Neuronal stem cell (in vitro differentiated cells): ENCODE results near the gene CBFA2T2.
"Not testable (repeated sequence)": the region's sequence is repeated elsewhere in the genome, so short reads cannot be mapped to it uniquely, and the experiment has no call there.

Experiments
- DNase-seq: peaks from one replicate; pipeline ENCODE4 v3.0.0-alpha.2; 2013; ENCODE audit warnings: low spot score
- H2AFZ ChIP-seq: one replicate; pipeline ENCODE4 v1.6.1; 2013; ENCODE audit warnings: mild to moderate bottlenecking, low read length, inconsistent platforms
- H2AK5ac ChIP-seq: 2 replicates; pipeline ENCODE4 v1.6.1; 2013; ENCODE audit warnings: low read depth, mild to moderate bottlenecking, inconsistent platforms, low read length, moderate library complexity, mixed read lengths
- H2BK120ac ChIP-seq: 2 replicates; pipeline ENCODE4 v1.6.1; 2013; ENCODE audit warnings: low read depth, mild to moderate bottlenecking, inconsistent platforms, low read length, moderate library complexity, mixed read lengths
- H2BK12ac ChIP-seq: one replicate; pipeline ENCODE4 v1.6.1; 2013; ENCODE audit warnings: low read length, inconsistent platforms
- H2BK15ac ChIP-seq: 2 replicates; pipeline ENCODE4 v1.6.1; 2013; ENCODE audit warnings: mild to moderate bottlenecking, low read length, inconsistent platforms, mixed read lengths
- H2BK5ac ChIP-seq: one replicate; pipeline ENCODE4 v1.6.1; 2013; ENCODE audit warnings: inconsistent platforms, mild to moderate bottlenecking, low read length, moderate library complexity
- H3K14ac ChIP-seq: one replicate; pipeline ENCODE4 v1.6.1; 2013; ENCODE audit warnings: low read length, inconsistent platforms
- H3K18ac ChIP-seq: 2 replicates; pipeline ENCODE4 v1.6.1; 2013; ENCODE audit warnings: low read length, inconsistent platforms
- H3K23ac ChIP-seq: 2 replicates; pipeline ENCODE4 v1.6.1; 2013; ENCODE audit warnings: low read depth, mild to moderate bottlenecking, mixed read lengths, low read length, inconsistent platforms; ENCODE audit not compliant: poor library complexity
- H3K27ac ChIP-seq: replicated peaks from 3 replicates; pipeline ENCODE4 v1.5.1; 2013; ENCODE audit warnings: low read length, inconsistent platforms
- H3K27me3 ChIP-seq, 3 experiments: 2 replicates each; pipeline ENCODE4 v1.6.1; 2013; ENCODE audit warnings: low read length in 3 of 3, mild to moderate bottlenecking in 2 of 3, inconsistent platforms in 1 of 3, low read depth in 1 of 3, mixed read lengths in 1 of 3, moderate library complexity in 1 of 3; ENCODE audit not compliant: control insufficient read depth in 3 of 3, insufficient read depth in 3 of 3
- H3K36me3 ChIP-seq, 2 donors: replicated peaks in 1 of 2; 2 replicates each; pipeline ENCODE4 v1.6.1; 2013; ENCODE audit warnings: low read length in 2 of 2; ENCODE audit not compliant: control insufficient read depth in 2 of 2, insufficient read depth in 2 of 2
- H3K4ac ChIP-seq: 2 replicates; pipeline ENCODE4 v1.6.1; 2013; ENCODE audit warnings: inconsistent platforms, mild to moderate bottlenecking, low read length, moderate library complexity
- H3K4me1 ChIP-seq, 2 donors: 1 replicate in 1 of 2; 2 replicates in 1 of 2; pipeline ENCODE4 v1.6.1; 2013; ENCODE audit warnings: low read length in 2 of 2, low read depth in 1 of 2; ENCODE audit not compliant: control insufficient read depth in 2 of 2, insufficient read depth in 1 of 2
- H3K4me2 ChIP-seq: one replicate; pipeline ENCODE4 v1.6.1; 2013; ENCODE audit warnings: mild to moderate bottlenecking, low read length, inconsistent platforms; ENCODE audit not compliant: insufficient read depth, poor library complexity, severe bottlenecking
- H3K4me3 ChIP-seq, 2 donors: 2 replicates each; pipeline ENCODE4 v1.5.1; 2013; ENCODE audit warnings: low read length in 2 of 2, mild to moderate bottlenecking in 2 of 2, inconsistent platforms in 1 of 2, moderate library complexity in 1 of 2
- H3K79me1 ChIP-seq: one replicate; pipeline ENCODE4 v1.6.1; 2013; ENCODE audit warnings: low read depth, mild to moderate bottlenecking, inconsistent platforms, low read length, moderate library complexity
- H3K9ac ChIP-seq: one replicate; pipeline ENCODE4 v1.6.1; 2013; ENCODE audit warnings: mild to moderate bottlenecking, low read depth, low read length, inconsistent platforms; ENCODE audit not compliant: poor library complexity
- H3K9me3 ChIP-seq, 2 donors: replicated peaks in 1 of 2; 2 replicates each; pipeline versions ENCODE3 to v1.6.1; 2013; ENCODE audit warnings: low read length in 2 of 2, mild to moderate bottlenecking in 2 of 2, inconsistent platforms in 1 of 2, low read depth in 1 of 2, mixed read lengths in 1 of 2, moderate library complexity in 1 of 2; ENCODE audit not compliant: control insufficient read depth in 2 of 2, insufficient read depth in 1 of 2
- H4K8ac ChIP-seq: one replicate; pipeline ENCODE4 v1.6.1; 2013; ENCODE audit warnings: low read depth, mild to moderate bottlenecking, inconsistent platforms, low read length, moderate library complexity
- H4K91ac ChIP-seq: one replicate; pipeline ENCODE4 v1.6.1; 2013; ENCODE audit warnings: low read length, low read depth, mild to moderate bottlenecking, inconsistent platforms; ENCODE audit not compliant: poor library complexity
- WGBS, 2 donors: extraction: QIAGEN DNeasy Blood & Tissue Kit; methylation state at CpG; one replicate each; pipeline ENCODE4 v1.1.7; 2013; ENCODE audit warnings: missing lambda C conversion rate in 2 of 2, mixed read lengths in 1 of 2; ENCODE audit not compliant: insufficient read length in 2 of 2, insufficient replicate concordance in 1 of 2; ENCODE audit errors: extremely low coverage in 2 of 2; 5-methylcytosine and 5-hydroxymethylcytosine counted together

The CBFA2T2 gene

GRCh38 chr20:33444797-33445560 is 44.9 kb upstream of the CBFA2T2 start:
- Histone ChIP-seq H3K4me1 (peaks cover 5 to 12% of the 10 kb centered on the region in 2 donors), H4K8ac (no peak overlapping the region), H3K9me3 (no peaks in the 10 kb centered on the region), H3K4ac (no peak overlapping the region), H3K36me3 (no peaks in the 10 kb centered on the region), H3K14ac (no peak overlapping the region), H3K18ac (no peak overlapping the region), H2BK120ac (no peak overlapping the region), H2AFZ (peak overlapping the region; percentile 95), H3K27ac (no peak overlapping the region), H2BK12ac (no peak overlapping the region), H3K27me3 (peaks cover 5 to 15% (median 14%) of the 10 kb centered on the region in 3 experiments), H3K79me1 (peaks cover 3% of the 10 kb centered on the region), H3K4me3 (peak overlapping the region in 1 of 2 donors; percentile 59), H2AK5ac (no peak overlapping the region), H2BK15ac (no peak overlapping the region), H3K9ac (peak overlapping the region; percentile 34), H2BK5ac (no peak overlapping the region), H3K4me2 (peak overlapping the region; percentile 43), H3K23ac (no peak overlapping the region), H4K91ac (no peak overlapping the region)
- WGBS, 2 donors: no CpG with 5 or more reads among the region's 4 CpGs
- no peak for DNase-seq

- no peak overlapping the region for H3K23ac ChIP-seq
- no peak overlapping the region for H4K8ac ChIP-seq
- no CpG with 5 or more reads among the region's 4 CpGs for WGBS, 2 donors
- DNase-seq: no peak
- H3K18ac ChIP-seq: no peak overlapping the region
- H3K9ac ChIP-seq: no peak overlapping the region
- H3K79me1 ChIP-seq: peaks cover 3% of the 10 kb centered on the region
- H2AK5ac ChIP-seq: no peak overlapping the region
- H3K4me1 ChIP-seq: peaks cover 5 to 12% of the 10 kb centered on the region in 2 donors
- no peaks in the 10 kb centered on the region for H3K9me3 ChIP-seq
- H3K36me3 ChIP-seq: no peaks in the 10 kb centered on the region
- no peak overlapping the region for H2BK15ac ChIP-seq
- no peak overlapping the region for H2BK120ac ChIP-seq
- no peak overlapping the region for H2BK12ac ChIP-seq
- H3K14ac ChIP-seq: no peak overlapping the region
- no peak overlapping the region for H3K27ac ChIP-seq
- no peak overlapping the region for H2BK5ac ChIP-seq
- peaks cover 5 to 15% (median 14%) of the 10 kb centered on the region in 3 experiments for H3K27me3 ChIP-seq
- no peak overlapping the region for H4K91ac ChIP-seq
- H3K4me2 ChIP-seq: no peak overlapping the region
- no peak overlapping the region for H3K4ac ChIP-seq
- peak overlapping the region; percentile 9 for H2AFZ ChIP-seq
- no peak overlapping the region for H3K4me3 ChIP-seq
Observed at GRCh38 chr20:33445881-33446625, 43.8 kb upstream of the CBFA2T2 start.

GRCh38 chr20:33450867-33451266 is 39.0 kb upstream of the CBFA2T2 start:
- Histone ChIP-seq H2BK15ac (no peak overlapping the region), H3K4me2 (no peak overlapping the region), H3K79me1 (no peaks in the 10 kb centered on the region), H4K8ac (no peak overlapping the region), H2AFZ (no peak overlapping the region), H3K9ac (no peak overlapping the region), H3K4me1 (peaks cover 0 to 2% of the 10 kb centered on the region in 2 donors), H3K18ac (no peak overlapping the region), H2AK5ac (no peak overlapping the region), H3K36me3 (no peaks in the 10 kb centered on the region), H2BK12ac (no peak overlapping the region), H3K27ac (no peak overlapping the region), H2BK120ac (no peak overlapping the region), H4K91ac (no peak overlapping the region), H2BK5ac (no peak overlapping the region), H3K4me3 (no peak overlapping the region), H3K9me3 (no peaks in the 10 kb centered on the region), H3K14ac (no peak overlapping the region), H3K27me3 (no peaks in the 10 kb centered on the region), H3K23ac (no peak overlapping the region), H3K4ac (no peak overlapping the region)
- WGBS, 2 donors: no CpG with 5 or more reads among the region's 4 CpGs
- DNase-seq: no peak

GRCh38 chr20:33456916-33457642 is 32.8 kb upstream of the CBFA2T2 start:
- not testable (repeated sequence) for H4K91ac ChIP-seq, H3K4me3 ChIP-seq, H2AK5ac ChIP-seq, H3K4ac ChIP-seq, H3K23ac ChIP-seq, H3K4me2 ChIP-seq, H3K36me3 ChIP-seq, H3K27ac ChIP-seq, H2BK5ac ChIP-seq, H2BK12ac ChIP-seq, H2AFZ ChIP-seq, H3K4me1 ChIP-seq, H4K8ac ChIP-seq, H3K9ac ChIP-seq, H3K27me3 ChIP-seq, H3K9me3 ChIP-seq, H2BK120ac ChIP-seq, H3K14ac ChIP-seq, H3K18ac ChIP-seq, H2BK15ac ChIP-seq, H3K79me1 ChIP-seq
- peak; percentile 81 for DNase-seq
- no CpG with 5 or more reads among the region's 6 CpGs for WGBS, 2 donors
